ENCODE results near the gene CFAP299.
"Not testable (repeated sequence)": the region's sequence is repeated elsewhere in the genome, so short reads cannot be mapped to it uniquely, and the experiment has no call there.

The CFAP299 gene

GRCh38 chr4:80613470-80613869, 277.9 kb downstream of the CFAP299 start:
- no peak for DNase-seq

- DNase-seq, result no peak
These were observed 278.8 kb downstream of the CFAP299 start for GRCh38 chr4:80614319-80614718.

GRCh38 chr4:80615099-80615498, 279.6 kb downstream of the CFAP299 start:
- no peak for DNase-seq

GRCh38 chr4:80619070-80619674, 283.6 kb downstream of the CFAP299 start:
- no peak for DNase-seq

GRCh38 chr4:80631861-80632260, 296.3 kb downstream of the CFAP299 start:
- DNase-seq, result no peak

- DNase-seq, result no peak
These were observed 301.7 kb downstream of the CFAP299 start for GRCh38 chr4:80637190-80637589.

- no peak for DNase-seq
These were observed 310.5 kb downstream of the CFAP299 start for GRCh38 chr4:80646061-80646460.

GRCh38 chr4:80655662-80656061, 320.1 kb downstream of the CFAP299 start:
- no peak for DNase-seq

- not testable (repeated sequence) for DNase-seq
These were observed 334.6 kb downstream of the CFAP299 start for GRCh38 chr4:80670118-80670517.

- DNase-seq, result no peak
These were observed 342.9 kb downstream of the CFAP299 start for GRCh38 chr4:80678413-80678812.

GRCh38 chr4:80680934-80681333, 345.4 kb downstream of the CFAP299 start:
- no peak for DNase-seq

- no peak for DNase-seq
These were observed 349.7 kb downstream of the CFAP299 start for GRCh38 chr4:80685214-80685613.

- DNase-seq, result not testable (repeated sequence)
These were observed 352.2 kb downstream of the CFAP299 start for GRCh38 chr4:80687736-80688135.

GRCh38 chr4:80694171-80694570, 358.6 kb downstream of the CFAP299 start:
- DNase-seq, result no peak

GRCh38 chr4:80705311-80705710, 369.8 kb downstream of the CFAP299 start:
- DNase-seq, result no peak

GRCh38 chr4:80709082-80709869, 373.7 kb downstream of the CFAP299 start:
- DNase-seq, result no peak

- DNase-seq, result no peak
These were observed 375.4 kb downstream of the CFAP299 start for GRCh38 chr4:80710748-80711451.

- no peak for DNase-seq
These were observed 376.4 kb downstream of the CFAP299 start for GRCh38 chr4:80711956-80712355.

- no peak for DNase-seq
These were observed 377.9 kb downstream of the CFAP299 start for GRCh38 chr4:80713409-80713808.

- DNase-seq, result no peak
These were observed 381.7 kb downstream of the CFAP299 start for GRCh38 chr4:80717204-80717603.

- DNase-seq, result no peak
These were observed 390.9 kb downstream of the CFAP299 start for GRCh38 chr4:80726471-80726870.

GRCh38 chr4:80730158-80730557, 394.6 kb downstream of the CFAP299 start:
- DNase-seq, result no peak

- no peak for DNase-seq
These were observed 395.9 kb downstream of the CFAP299 start for GRCh38 chr4:80731436-80731835.

- DNase-seq, result no peak
These were observed 396.5 kb downstream of the CFAP299 start for GRCh38 chr4:80732010-80732409.
